Activated CD4-positive, CD25-positive, alpha-beta regulatory T cell treated with anti-CD3 and anti-CD28 coated beads, Interleukin-2, amount 50 U/mL, for 24 hours (primary cell): ENCODE measurements around the gene FTCD.

ENCODE experiments used
- ATAC-seq, 2 donors: fragments of 150-1000 bp; cut with Tn5 transposase; one replicate each; pipeline ENCODE4 v1.10.0; 2021; ENCODE audit warnings: mild to moderate bottlenecking in 1 of 2, moderate library complexity in 1 of 2

The FTCD gene

DNA sequence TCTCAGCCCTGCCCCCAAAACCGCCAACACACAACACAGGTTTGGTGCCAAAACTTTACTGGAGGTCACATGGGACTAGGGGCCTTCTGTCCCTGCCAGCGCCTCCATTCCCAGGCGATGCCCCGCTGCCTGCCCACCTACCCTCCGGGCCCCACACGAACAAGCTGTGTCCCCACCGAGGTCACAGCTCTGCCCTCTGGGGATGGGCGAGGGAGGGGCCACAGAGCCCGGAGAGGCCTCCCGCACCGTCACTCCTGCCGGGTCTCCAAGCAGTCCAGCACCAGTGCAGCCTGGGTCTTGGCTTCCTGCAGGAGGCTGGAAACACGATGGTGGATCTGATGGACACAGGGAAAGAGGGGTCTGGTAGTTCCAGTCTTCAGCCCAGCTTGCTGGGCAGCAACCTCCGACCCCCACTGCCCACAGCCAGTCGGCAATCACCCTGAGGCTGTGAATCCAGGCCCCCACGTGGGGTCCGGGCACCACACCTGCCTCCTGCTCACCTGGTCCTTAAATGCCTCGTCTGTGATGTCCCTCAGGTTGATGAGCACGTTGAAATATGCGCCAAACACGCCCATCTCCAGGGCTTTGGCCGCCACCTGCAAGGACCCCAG, 18.5 kb downstream of the FTCD start:
- ATAC-seq = no peak

DNA sequence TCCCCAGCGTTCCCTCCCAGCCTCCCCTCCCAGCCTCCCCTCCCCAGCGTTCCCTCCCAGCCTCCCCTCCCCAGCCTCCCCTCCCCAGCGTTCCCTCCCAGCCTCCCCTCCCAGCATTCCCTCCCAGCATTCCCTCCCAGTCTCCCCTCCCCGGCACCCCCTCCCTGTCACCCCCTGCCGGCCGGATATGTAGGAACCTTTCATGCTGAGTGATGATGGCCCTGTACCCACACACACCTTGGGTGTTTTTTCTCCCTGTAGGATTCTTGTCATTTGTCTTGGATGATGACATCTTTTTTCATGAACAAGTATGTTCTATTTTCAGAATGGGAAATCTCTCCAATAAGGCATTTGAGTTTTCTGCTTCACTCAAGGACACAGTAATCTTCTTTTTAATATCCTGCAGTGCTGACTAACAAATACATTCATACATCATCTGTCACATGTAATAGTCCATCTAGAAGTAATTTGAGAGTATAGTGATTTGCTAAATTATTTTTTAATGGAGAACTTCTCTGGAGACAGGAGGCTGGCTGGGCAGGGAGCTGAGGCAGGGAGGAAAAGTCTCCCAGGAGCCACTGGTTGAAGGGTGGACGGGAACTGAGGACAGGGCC, 19.5 kb downstream of the FTCD start:
- ATAC-seq = no peak

DNA sequence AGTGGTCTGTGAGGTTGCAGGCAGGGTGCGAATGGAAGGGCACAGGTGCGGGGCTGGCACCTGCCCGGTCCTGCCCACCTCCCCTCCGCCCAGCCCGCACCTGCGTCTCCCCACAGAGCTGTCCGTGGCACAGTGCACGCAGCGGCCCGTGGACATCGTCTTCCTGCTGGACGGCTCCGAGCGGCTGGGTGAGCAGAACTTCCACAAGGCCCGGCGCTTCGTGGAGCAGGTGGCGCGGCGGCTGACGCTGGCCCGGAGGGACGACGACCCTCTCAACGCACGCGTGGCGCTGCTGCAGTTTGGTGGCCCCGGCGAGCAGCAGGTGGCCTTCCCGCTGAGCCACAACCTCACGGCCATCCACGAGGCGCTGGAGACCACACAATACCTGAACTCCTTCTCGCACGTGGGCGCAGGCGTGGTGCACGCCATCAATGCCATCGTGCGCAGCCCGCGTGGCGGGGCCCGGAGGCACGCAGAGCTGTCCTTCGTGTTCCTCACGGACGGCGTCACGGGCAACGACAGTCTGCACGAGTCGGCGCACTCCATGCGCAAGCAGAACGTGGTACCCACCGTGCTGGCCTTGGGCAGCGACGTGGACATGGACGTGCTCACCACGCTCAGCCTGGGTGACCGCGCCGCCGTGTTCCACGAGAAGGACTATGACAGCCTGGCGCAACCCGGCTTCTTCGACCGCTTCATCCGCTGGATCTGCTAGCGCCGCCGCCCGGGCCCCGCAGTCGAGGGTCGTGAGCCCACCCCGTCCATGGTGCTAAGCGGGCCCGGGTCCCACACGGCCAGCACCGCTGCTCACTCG, 23.3 kb downstream of the FTCD start:
- no peak for ATAC-seq

DNA sequence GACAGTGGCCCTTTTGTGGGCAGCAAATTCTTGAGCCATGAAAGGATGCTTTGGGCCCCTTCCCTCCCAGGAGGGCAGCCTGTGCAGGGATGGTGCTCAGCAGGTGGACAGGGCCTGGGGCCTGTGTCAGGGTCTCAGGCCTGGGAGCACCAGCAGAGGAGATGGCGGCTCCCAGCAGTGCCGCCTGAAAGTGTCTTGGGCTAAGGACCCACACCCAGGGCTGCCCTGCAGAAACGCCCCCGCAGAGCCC, 23.9 kb downstream of the FTCD start:
- no peak for ATAC-seq

DNA sequence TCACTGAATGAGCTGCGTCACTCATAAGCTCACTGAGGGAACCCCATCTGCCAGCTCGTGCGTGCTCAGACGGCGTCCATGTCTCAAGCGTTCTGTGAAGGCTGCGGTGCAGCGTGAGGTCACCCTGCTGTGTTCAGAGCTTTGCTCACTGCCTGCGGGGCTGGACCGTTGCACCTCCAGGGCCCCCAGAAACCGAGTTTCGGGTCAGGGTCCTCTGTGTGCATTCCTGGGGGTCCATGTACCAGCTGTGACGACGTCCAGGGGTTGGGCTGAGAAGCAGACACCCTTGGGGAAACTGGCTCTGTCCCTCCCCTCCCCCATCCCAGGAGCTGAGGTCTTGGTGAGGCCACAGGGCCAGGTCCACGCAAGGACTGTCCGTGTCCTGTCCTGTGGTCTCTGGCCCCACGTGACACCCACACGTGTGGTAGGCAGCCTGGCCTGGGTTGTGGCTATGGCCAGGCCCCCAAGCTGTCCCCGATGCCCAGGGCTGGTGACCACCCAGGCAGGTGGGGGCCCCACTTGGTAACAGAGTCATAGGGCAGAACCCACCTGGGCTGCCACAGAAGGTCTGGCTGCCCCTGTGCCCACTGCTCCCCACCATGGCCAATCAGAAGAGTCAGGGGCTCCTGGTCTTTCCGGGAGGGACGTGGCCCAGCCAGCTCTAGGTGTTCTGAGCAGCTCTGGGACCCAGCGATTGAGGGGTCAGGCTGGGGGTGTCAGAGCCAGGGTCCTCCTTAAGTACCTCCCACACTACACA, 24.4 kb downstream of the FTCD start:
- ATAC-seq = no peak

DNA sequence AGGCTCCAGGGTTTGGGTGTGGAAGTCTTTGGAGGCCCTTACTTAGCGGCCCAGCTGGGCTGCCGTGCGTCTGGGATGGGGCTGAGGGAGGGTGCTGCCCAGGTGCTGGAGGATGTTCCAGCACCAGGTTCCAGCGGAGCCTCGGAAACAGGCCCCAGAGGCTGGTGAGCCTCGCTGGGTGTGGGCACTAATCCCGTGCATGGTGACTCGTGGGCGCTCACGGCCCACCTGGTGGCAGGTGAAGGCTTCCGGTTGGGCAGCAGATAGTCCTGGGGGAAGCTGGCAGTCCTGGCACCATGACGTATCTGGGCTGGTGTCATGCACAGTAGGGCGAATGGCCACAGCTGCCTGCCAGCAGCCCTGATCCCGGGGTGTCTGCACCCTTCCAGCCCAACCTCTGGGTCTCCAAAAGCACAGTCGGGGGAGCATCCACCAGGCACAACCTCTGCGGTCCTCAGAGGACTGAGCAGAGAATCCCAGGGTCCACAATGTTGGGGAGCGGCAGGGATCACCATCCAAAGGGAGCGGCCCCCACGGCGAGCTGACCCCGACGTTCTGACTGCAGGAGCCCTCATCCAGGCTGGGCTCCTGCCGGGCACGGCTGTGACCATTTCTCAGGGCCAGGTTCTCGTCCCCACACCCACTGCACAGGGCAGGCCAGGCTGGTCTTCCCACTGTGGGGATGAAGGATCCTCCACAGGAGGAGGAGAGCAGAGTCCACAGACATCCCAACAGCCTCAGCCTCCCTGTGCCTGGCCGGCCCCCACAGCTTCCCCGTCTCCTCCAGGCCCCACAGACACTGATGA, 25.3 kb downstream of the FTCD start:
- ATAC-seq = no peak

DNA sequence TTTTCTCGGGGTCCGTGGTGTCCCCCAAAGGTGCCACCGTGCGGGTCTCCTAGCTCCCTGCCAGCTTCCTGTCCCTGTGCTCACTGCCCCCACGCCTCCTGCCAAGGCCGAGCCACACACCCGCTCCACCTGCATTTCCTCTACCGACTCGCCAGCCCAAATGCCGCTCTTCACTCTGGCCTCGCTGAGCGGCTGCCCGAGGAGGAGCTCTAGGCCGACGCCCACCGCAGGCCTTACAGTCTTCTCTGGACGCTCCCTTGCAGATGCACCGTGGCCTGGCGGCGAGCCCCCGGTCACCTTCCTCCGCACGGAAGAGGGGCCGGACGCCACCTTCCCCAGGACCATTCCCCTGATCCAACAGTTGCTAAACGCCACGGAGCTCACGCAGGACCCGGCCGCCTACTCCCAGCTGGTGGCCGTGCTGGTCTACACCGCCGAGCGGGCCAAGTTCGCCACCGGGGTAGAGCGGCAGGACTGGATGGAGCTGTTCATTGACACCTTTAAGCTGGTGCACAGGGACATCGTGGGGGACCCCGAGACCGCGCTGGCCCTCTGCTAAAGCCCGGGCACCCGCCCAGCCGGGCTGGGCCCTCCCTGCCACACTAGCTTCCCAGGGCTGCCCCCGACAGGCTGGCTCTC, 26.3 kb downstream of the FTCD start:
- no peak for ATAC-seq

DNA sequence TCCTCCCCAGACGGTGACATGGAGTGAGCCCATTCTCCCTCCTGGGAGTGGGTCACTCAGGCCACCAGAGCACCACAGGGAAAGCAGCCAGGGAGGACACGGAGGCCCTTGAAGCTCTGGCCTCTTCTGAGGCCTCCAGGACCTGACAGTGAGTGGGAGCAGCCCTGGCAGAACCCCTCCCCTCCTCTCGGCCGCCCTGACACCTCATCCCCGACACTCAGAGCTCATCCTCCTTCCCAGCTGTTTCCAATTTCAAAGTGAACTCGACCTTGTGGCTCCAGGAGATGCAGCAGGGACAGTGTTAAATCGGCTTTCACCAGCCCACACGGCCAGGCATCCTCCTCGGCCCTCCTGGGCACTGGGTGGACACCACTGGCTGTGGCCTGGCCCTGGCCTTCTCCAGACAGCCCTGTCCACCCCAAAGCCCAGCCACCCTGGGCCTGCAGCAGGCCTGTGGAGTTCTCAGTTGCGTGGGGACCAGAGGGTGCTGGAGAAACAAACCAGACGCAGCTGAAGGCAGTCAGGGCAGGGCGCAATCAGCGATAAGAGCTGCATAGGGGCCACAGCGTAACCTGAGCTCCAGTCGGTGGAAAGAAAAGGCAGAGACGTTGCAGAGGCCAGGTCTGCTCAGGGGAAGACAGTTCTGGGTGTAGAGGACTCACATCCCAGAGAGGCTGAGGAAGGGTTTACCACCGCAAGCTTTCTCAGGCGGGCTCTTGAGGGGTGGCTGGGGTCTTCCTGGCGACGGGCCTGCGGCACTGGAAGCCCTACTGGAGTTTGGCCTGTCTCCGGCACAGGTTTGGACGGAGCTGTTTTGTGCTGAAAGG, 27.1 kb downstream of the FTCD start:
- ATAC-seq = no peak

DNA sequence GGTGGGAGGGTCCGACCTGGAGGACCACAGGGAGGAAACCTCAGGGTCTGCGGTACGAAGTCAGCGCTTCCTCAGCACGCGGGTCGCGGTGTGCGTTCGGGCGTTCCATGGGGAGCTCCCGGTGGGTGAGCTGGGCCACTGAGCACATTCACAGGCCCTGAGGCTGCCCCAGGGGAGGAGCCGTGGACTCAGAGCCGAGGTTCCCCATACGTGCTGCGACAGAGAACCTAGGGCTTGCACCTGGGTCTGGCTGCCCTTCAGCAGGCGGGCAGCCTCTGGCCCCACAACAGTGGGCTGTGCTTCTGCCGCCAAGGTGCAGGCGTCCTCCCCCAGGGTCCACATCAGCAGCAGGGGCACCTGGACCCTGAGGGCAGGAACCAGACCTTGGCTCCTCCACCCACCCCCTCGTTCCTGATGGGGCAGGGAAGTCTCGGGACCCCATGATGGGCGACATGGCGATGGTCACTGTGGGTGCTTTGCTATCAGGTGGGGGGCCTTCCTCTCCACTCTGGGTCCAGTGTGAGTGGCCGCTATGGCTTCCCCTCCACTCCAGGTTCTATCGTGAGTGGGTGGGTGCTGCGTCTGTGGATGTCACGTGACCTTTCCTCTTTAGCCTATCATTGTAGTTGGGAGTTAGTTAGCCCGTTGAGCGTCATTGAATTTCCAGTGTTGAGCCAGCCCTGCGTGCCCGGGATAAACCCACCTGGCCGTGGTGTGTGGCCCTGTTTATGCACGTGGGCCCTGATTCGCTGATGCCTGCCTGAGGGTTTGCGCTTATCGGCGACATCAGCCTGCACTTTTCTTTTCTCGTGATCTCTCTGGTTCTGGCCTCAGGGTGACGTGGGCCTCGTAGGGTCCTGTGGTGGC, 27.9 kb downstream of the FTCD start:
- ATAC-seq = no peak

DNA sequence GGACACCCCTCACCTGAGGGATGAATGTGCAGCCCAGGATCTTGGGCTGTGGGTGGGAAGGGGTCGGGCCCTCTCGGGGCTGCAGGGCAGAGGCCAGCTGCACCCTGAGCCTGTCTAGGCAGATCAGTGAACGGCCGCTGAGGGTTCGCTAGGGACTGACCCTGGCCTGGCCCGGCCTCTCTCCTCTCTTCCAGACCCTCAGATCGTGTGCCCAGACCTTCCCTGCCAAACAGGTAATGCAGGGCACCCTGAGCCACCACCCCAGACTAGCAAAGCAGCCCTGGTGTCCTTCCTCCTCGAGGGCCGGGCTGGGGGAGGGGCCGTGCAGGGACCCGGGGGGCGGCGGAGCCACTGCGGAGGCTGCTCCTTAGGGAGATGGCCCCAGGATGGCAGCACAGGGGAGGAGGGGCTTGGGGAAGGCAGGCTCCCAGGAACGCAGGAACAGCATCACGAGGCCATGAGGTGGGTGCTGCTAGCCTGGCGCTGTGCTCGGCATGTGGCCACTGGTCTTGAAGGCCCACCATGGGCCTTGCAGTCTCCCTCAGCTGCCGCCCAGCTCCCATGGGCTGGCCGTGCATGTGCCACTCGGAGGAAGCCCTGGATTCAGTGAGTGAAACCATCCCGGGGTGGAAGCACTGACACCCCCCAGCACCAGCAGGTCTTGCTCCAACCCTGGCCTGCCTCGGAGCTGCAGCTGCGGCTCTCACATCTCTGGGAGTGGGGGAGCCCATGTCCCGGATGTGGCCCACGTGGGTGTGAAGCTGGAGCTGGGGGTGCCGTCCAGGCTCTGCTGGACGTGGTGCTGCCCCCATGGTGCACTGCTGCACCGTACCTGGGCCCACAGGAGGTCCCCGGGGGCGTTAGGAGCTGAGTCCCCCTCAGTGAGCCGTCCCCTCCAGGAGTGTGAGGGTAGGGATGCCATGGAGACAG, 28.8 kb downstream of the FTCD start:
- no peak for ATAC-seq

DNA sequence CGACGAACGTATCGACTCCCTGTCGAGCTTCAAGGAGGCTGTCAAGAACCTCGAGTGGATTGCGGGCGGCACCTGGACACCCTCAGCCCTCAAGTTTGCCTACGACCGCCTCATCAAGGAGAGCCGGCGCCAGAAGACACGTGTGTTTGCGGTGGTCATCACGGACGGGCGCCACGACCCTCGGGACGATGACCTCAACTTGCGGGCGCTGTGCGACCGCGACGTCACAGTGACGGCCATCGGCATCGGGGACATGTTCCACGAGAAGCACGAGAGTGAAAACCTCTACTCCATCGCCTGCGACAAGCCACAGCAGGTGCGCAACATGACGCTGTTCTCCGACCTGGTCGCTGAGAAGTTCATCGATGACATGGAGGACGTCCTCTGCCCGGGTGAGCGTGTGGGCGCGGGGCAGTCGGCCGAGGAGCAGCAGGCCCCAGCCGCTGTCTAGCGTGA, 29.5 kb downstream of the FTCD start:
- no peak for ATAC-seq

DNA sequence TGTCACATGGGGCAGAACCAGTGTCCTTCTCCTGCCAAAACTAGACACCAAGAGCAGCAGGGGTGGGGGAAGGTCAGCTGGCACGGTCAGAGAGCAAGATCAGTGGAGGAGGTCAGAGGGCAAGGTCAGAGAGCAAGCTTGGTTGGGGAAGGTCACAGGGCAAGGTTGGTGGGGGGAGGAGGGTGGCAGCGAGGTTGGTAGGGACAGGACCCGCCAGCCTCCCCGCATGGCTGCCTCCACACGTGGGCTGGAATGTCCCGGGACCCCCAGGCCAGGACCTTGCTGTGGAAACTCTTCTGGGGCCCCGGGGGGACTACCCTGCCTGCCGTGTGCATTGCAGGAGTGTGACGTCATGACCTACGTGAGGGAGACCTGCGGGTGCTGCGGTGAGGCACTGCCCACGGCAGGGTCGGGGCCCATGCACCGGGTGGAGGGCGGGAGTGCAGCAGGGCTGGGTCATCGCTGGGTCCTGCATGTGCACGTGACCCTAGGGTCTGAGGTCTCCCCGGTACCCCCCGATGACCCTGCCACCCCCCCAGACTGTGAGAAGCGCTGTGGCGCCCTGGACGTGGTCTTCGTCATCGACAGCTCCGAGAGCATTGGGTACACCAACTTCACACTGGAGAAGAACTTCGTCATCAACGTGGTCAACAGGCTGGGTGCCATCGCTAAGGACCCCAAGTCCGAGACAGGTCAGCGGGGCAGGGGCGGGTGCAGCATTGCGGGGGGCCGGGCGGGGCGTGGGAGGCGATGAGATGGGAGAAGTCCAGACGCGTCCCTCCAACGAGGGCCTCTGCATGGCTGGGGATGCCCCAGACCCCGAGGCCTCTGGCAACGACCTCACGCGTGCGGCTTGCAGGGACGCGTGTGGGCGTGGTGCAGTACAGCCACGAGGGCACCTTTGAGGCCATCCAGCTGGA, 30.2 kb downstream of the FTCD start:
- no peak for ATAC-seq

DNA sequence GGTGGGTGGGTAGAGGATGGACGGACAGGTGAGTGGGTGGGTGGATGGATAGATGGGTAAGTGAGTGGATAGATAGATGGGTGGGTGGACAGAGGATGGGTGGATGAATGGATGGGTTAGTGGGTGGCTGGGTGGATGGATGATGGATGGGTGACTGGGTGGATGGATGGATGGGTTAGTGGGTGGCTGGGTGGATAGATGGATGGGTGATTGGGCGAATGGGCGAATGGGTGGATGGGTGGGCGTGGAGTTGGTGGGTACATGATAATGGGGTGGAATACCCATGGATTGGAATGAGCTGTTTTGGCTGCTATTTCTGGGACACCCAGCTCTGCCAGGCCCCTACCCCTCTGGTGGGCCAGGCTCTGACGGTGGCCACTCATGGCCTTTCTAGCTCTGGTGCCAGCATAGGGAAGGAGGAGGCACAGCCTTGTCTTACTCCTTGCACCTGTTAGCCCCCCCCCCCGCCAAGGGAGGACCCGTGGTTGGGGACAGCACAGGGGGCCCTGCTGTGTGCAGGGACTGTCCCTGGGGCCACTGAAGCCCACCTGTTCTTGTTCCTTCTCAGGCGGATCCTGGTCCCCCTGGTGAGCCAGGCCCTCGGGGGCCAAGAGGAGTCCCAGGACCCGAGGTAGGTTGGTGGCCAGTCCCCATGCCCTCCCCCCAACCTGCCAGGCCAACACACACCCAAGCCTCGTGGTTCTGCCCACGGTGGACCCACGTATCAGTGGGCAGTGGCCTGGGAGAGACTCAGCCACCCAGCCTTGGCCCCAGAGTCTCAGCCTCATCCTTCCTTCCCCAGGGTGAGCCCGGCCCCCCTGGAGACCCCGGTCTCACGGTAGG, 31.1 kb downstream of the FTCD start:
- ATAC-seq = no peak

DNA sequence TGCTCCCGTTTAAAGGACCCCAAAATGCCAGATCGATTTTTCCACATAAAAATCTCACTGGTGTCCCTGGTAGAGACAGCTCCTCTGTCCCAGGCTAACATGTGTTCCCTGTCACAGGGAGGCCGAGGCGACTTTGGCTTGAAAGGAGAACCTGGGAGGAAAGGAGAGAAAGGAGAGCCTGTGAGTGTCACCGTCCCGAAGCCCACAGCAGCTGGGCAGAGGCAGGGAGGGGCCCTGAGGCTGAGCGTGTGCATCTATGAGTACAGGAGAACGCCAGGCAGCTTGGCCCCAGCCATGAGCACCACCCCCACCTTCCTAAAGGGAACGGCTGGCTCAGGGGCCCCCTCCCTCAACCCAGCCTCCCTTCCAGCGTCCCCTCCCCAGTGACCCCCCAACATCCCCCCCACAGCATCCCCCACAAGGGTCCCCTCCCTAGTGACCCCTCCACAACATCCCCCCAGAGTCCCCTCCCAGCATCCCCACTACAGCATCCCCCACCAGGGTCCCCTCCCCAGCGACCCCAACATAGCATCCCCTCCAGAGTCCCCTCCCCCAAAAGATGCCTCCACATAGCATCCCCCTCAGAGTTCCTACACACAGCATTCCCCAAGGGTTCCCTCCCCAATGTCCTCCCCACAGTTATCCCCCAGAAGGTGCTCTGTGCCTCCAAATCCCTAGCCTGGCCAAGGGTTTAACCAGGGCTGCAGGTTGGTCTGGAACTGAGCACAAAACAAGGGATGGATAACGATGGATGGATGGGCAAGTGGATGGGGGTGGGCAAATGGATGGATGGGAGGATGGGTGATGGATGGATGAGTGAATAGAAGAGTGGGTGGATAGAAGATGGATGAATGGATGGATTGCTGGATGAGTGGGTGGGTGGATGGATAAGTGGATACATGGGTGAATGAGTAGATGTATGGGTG, 32.4 kb downstream of the FTCD start:
- no peak for ATAC-seq

DNA sequence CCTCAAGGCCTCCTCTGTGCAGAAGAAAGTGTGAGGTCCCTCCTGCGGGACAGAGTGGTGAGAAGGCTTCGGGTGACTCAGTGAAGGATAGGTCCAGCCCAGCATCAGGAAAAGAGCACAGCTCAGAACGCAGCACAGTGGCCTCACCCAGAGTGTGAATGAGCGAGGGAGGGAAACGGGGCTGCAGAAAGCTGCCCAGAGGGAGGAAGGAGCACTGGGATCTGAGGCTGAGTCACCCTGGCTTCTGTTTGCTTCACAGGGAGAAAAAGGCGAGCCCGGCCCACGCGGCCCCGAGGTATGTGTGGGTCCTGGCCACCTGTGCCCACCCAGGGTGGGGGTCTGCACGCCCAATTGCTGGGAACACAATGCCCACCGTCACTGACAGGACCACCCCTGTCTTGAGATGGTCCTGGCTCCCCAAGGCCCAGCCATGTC, 33.1 kb downstream of the FTCD start:
- ATAC-seq = no peak
